K562 (cell line): Measurements from ENCODE around the gene GCDH. TPM values are rescaled to one million over a fixed set of nuclear protein-coding genes. Genes with fewer than 3 reads are reported as not detected.

Source experiments
- CEBPB ChIP-seq: fragments of 450-650 bp; IDR thresholded peaks from 2 replicates; pipeline ENCODE4 v1.6.1; 2016; ENCODE audit warnings: missing genetic modification characterization, missing compliant biosample characterization
- HDAC2 ChIP-seq: fragments of 450-650 bp; IDR thresholded peaks from 2 replicates; pipeline ENCODE4 v1.6.1; 2016; ENCODE audit warnings: mild to moderate bottlenecking
- SIN3A ChIP-seq, 2 experiments: fragments of 150-350 bp in 1 of 2; IDR thresholded peaks; 2 replicates each; pipeline ENCODE4 v1.6.1; 2011 to 2016; ENCODE audit warnings: borderline replicate concordance in 2 of 2, low read depth in 2 of 2, low read length in 2 of 2, mild to moderate bottlenecking in 2 of 2, moderate library complexity in 2 of 2; ENCODE audit not compliant: control insufficient read depth in 1 of 2
- TBP ChIP-seq: optimal IDR thresholded peaks from 2 replicates; pipeline ENCODE3; 2011; ENCODE audit warnings: low read depth, low read length, improper control_type of control experiment
- TGIF2 ChIP-seq: sonication (generic); formaldehyde crosslinking; IDR thresholded peaks from 2 replicates; pipeline ENCODE4 v1.8.1; 2022; ENCODE audit warnings: mild to moderate bottlenecking, missing genetic modification reagents, moderate library complexity
- ZNF121 ChIP-seq: sonication (generic); formaldehyde crosslinking; conservative IDR thresholded peaks from 2 replicates; pipeline ENCODE4 v1.8.0; 2022; ENCODE audit warnings: missing genetic modification reagents
- ZNF507 ChIP-seq: conservative IDR thresholded peaks from 2 replicates; pipeline ENCODE4 v1.6.1; 2017; ENCODE audit warnings: missing genetic modification characterization, missing compliant biosample characterization
- ZNF780A ChIP-seq: fragments of 250-450 bp; sonication (Bioruptor Pico); IDR thresholded peaks from 2 replicates; pipeline ENCODE4 v1.5.0; 2021; ENCODE audit warnings: mild to moderate bottlenecking
- ZNF79 ChIP-seq: fragments of 250-450 bp; sonication (Bioruptor Pico); IDR thresholded peaks from 2 replicates; pipeline ENCODE4 v1.4.0; 2020; ENCODE audit warnings: low read depth, mild to moderate bottlenecking, moderate library complexity
- polyA plus RNA-seq, 8 experiments: library from polyadenylated mRNA; depleted of rRNA in 4 of 8; stranded (reverse) in 5 of 8; unstranded in 3 of 8; fragments of >200 nt; fragmentation: Nextera tagmentation in 2 of 8; fragmentation: Illumina TruSeq in 1 of 8; extraction: Ambion mirVana in 2 of 8; extraction: Trizol in 1 of 8; gene quantifications; 2 replicates each; pipeline versions ENCODE4 v1.2.1 to v1.2.3, GENCODE V29; 2011 to 2014; ENCODE audit warnings: inconsistent platforms in 1 of 8, missing spikeins in 1 of 8
- total RNA-seq, 7 experiments: library from RNA; depleted of rRNA in 6 of 7; stranded (reverse); fragments of >200 nt in 6 of 7; fragmentation: Illumina TruSeq in 2 of 7; extraction: Trizol in 2 of 7; gene quantifications; 2 replicates each; pipeline versions ENCODE4 v1.2.1 to v1.2.3, GENCODE V29; 2011 to 2021; ENCODE audit warnings: low replicate concordance in 1 of 7
- TF ChIP-seq, protein P1 (sequence below), 2 experiments: fragments of 250-450 bp in 1 of 2; fragments of 450-650 bp in 1 of 2; sonication (Bioruptor Pico) in 1 of 2; IDR thresholded peaks; 2 replicates each; pipeline versions ENCODE4 v1.6.1 to v1.8.0; 2016 to 2021; ENCODE audit warnings: mild to moderate bottlenecking in 2 of 2, moderate library complexity in 2 of 2, missing compliant biosample characterization in 1 of 2, missing genetic modification characterization in 1 of 2
- TF ChIP-seq, protein P2 (sequence below), 2 experiments: IDR thresholded peaks; 2 replicates each; pipeline ENCODE4 v1.6.1; 2012; ENCODE audit warnings: improper control_type of control experiment in 2 of 2, low read depth in 2 of 2, low read length in 2 of 2, borderline replicate concordance in 1 of 2
- TF ChIP-seq, protein P3 (sequence below), 2 experiments: fragments of 450-650 bp in 1 of 2; sonication (generic) in 1 of 2; formaldehyde crosslinking in 1 of 2; IDR thresholded peaks; 2 replicates each; pipeline versions ENCODE4 v1.7.1 to v1.9.0; 2016 to 2022; ENCODE audit warnings: inconsistent platforms in 1 of 2, mild to moderate bottlenecking in 1 of 2, missing genetic modification reagents in 1 of 2
- TF ChIP-seq, protein P4 (sequence below): fragments of 450-650 bp; IDR thresholded peaks from 2 replicates; pipeline ENCODE4 v1.6.1; 2016; ENCODE audit warnings: low read depth, mild to moderate bottlenecking, moderate library complexity

Gene GCDH
- total and polyA plus RNA-seq, 9 of the 15 experiments (the other 6 are each of a cell fraction or from before 2014, with no cell fraction given) = 2.9 to 50.8 (median 19.1) TPM

DNA sequence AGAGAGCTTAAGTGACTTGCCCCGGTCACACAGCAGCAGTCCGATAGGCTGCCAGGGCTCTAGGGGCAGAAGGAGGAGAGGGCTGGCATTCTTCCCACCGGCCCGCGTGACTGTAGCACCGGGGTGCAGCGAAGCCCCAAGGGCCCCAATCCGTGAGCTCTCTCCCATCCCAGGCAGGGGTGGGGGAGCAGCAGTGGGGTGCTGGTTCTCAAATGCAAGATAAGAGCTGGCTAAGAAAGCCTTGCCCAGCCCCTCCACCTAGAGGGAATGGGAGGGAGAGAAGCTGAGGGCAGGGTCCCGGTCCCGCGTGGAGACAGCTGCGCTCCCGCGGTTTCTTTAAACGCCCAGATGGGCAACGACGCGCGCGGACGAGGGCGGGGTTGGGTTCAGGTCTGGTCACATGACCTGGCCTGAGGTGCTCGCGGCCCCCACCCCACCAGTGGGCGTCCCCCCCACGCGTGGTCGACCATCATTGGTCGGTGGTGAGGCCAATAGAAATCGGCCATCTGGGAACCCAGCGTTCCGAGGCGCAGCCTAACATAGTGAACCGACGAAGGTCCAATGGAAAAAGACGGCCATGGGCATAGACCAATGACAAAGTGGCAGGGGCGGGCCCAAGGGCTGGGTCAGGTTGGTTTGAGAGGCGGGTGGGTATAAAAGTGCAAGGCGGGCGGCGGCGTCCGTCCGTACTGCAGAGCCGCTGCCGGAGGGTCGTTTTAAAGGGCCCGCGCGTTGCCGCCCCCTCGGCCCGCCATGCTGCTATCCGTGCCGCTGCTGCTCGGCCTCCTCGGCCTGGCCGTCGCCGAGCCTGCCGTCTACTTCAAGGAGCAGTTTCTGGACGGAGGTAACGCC is 47.2 kb downstream of the GCDH start, which contains the start of gene CALR (continued):
- TF ChIP-seq, protein P1, sequence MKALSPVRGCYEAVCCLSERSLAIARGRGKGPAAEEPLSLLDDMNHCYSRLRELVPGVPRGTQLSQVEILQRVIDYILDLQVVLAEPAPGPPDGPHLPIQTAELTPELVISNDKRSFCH (CRISPR knock-in tag; IDR thresholded peaks at IDR 0.05) = no peak
- TF ChIP-seq, protein P1 (tag; IDR thresholded peaks at IDR 0.05) = peak; percentile 68
- no peak for TF ChIP-seq ZNF780A (CRISPR knock-in tag)
- TF ChIP-seq TGIF2 (CRISPR knock-in tag) = no peak; the same call in 1 of the 2 replicates
- no peak for TF ChIP-seq TBP
- no peak for TF ChIP-seq ZNF79 (CRISPR knock-in tag)
- TF ChIP-seq ZNF121 (CRISPR knock-in tag) = no peak
- TF ChIP-seq, protein P2, sequence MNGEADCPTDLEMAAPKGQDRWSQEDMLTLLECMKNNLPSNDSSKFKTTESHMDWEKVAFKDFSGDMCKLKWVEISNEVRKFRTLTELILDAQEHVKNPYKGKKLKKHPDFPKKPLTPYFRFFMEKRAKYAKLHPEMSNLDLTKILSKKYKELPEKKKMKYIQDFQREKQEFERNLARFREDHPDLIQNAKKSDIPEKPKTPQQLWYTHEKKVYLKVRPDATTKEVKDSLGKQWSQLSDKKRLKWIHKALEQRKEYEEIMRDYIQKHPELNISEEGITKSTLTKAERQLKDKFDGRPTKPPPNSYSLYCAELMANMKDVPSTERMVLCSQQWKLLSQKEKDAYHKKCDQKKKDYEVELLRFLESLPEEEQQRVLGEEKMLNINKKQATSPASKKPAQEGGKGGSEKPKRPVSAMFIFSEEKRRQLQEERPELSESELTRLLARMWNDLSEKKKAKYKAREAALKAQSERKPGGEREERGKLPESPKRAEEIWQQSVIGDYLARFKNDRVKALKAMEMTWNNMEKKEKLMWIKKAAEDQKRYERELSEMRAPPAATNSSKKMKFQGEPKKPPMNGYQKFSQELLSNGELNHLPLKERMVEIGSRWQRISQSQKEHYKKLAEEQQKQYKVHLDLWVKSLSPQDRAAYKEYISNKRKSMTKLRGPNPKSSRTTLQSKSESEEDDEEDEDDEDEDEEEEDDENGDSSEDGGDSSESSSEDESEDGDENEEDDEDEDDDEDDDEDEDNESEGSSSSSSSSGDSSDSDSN (IDR thresholded peaks at IDR 0.05; ENCODE audit: borderline replicate concordance in 1 of 2, low read depth in 2 of 2, low read length in 2 of 2) = no peak
- TF ChIP-seq ZNF507 (tag) = no peak
- peak; percentile 99 for TF ChIP-seq HDAC2
- no peak for TF ChIP-seq CEBPB (tag)
- TF ChIP-seq, protein P3, sequence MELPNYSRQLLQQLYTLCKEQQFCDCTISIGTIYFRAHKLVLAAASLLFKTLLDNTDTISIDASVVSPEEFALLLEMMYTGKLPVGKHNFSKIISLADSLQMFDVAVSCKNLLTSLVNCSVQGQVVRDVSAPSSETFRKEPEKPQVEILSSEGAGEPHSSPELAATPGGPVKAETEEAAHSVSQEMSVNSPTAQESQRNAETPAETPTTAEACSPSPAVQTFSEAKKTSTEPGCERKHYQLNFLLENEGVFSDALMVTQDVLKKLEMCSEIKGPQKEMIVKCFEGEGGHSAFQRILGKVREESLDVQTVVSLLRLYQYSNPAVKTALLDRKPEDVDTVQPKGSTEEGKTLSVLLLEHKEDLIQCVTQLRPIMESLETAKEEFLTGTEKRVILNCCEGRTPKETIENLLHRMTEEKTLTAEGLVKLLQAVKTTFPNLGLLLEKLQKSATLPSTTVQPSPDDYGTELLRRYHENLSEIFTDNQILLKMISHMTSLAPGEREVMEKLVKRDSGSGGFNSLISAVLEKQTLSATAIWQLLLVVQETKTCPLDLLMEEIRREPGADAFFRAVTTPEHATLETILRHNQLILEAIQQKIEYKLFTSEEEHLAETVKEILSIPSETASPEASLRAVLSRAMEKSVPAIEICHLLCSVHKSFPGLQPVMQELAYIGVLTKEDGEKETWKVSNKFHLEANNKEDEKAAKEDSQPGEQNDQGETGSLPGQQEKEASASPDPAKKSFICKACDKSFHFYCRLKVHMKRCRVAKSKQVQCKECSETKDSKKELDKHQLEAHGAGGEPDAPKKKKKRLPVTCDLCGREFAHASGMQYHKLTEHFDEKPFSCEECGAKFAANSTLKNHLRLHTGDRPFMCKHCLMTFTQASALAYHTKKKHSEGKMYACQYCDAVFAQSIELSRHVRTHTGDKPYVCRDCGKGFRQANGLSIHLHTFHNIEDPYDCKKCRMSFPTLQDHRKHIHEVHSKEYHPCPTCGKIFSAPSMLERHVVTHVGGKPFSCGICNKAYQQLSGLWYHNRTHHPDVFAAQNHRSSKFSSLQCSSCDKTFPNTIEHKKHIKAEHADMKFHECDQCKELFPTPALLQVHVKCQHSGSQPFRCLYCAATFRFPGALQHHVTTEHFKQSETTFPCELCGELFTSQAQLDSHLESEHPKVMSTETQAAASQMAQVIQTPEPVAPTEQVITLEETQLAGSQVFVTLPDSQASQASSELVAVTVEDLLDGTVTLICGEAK (IDR thresholded peaks at IDR 0.05) = peak; percentile 34; the same call in 1 of the 2 replicates
- TF ChIP-seq, protein P3 (CRISPR knock-in tag; IDR thresholded peaks at IDR 0.05) = no peak
- TF ChIP-seq SIN3A (IDR thresholded peaks at IDR 0.05; ENCODE audit: borderline replicate concordance in 2 of 2, control insufficient read depth in 1 of 2, low read depth in 2 of 2, low read length in 2 of 2) = peak; percentile 94 to 96
- TF ChIP-seq, protein P4, sequence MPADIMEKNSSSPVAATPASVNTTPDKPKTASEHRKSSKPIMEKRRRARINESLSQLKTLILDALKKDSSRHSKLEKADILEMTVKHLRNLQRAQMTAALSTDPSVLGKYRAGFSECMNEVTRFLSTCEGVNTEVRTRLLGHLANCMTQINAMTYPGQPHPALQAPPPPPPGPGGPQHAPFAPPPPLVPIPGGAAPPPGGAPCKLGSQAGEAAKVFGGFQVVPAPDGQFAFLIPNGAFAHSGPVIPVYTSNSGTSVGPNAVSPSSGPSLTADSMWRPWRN = no peak
